Brain pericyte (primary cell): ENCODE measurements around the gene HSPB7.
"Not testable (repeated sequence)": the region's sequence is repeated elsewhere in the genome, so short reads cannot be mapped to it uniquely, and the experiment has no call there.

ENCODE experiments used
- DNase-seq: peaks from one replicate; pipeline ENCODE4 v3.0.0-alpha.2; 2012; ENCODE audit warnings: low read depth, low spot score

Gene HSPB7

GRCh38 chr1:16006552-16007485 is 11.0 kb downstream of the HSPB7 start:
- DNase-seq = no peak

- DNase-seq = no peak
Measured at GRCh38 chr1:16006010-16006409, 11.8 kb downstream of the HSPB7 start.

GRCh38 chr1:16005597-16005996 is 12.2 kb downstream of the HSPB7 start:
- no peak for DNase-seq

GRCh38 chr1:16001274-16001673 is 16.6 kb downstream of the HSPB7 start:
- DNase-seq = not testable (repeated sequence)

GRCh38 chr1:15998929-15999328 is 18.9 kb downstream of the HSPB7 start:
- DNase-seq = no peak

GRCh38 chr1:15997637-15998280 is 20.1 kb downstream of the HSPB7 start:
- DNase-seq = no peak

- DNase-seq = no peak
Measured at GRCh38 chr1:15997076-15997585, 20.7 kb downstream of the HSPB7 start.

- no peak for DNase-seq
Measured at GRCh38 chr1:15994590-15995351, 23.1 kb downstream of the HSPB7 start.

- DNase-seq = no peak
Measured at GRCh38 chr1:15994081-15994480, 23.8 kb downstream of the HSPB7 start.

GRCh38 chr1:15993666-15994065 is 24.2 kb downstream of the HSPB7 start:
- DNase-seq = no peak

GRCh38 chr1:15992582-15993500 is 25.0 kb downstream of the HSPB7 start:
- DNase-seq = no peak

- no peak for DNase-seq
Measured at GRCh38 chr1:15992187-15992553, 25.7 kb downstream of the HSPB7 start.

- DNase-seq = no peak
Measured at GRCh38 chr1:15991427-15992186, 26.2 kb downstream of the HSPB7 start.

GRCh38 chr1:15989776-15990175 is 28.1 kb downstream of the HSPB7 start:
- DNase-seq = no peak

- DNase-seq = no peak
Measured at GRCh38 chr1:15988856-15989736, 28.7 kb downstream of the HSPB7 start.

- no peak for DNase-seq
Measured at GRCh38 chr1:15985611-15986297, 32.1 kb downstream of the HSPB7 start.

GRCh38 chr1:15983275-15983674 is 34.6 kb downstream of the HSPB7 start:
- no peak for DNase-seq

- DNase-seq = no peak
Measured at GRCh38 chr1:15981679-15982078, 36.2 kb downstream of the HSPB7 start.

- DNase-seq = not testable (repeated sequence)
Measured at GRCh38 chr1:15977947-15978346, 39.9 kb downstream of the HSPB7 start.
